ENCODE results near the gene ACAP1.

Gene ACAP1

DNA sequence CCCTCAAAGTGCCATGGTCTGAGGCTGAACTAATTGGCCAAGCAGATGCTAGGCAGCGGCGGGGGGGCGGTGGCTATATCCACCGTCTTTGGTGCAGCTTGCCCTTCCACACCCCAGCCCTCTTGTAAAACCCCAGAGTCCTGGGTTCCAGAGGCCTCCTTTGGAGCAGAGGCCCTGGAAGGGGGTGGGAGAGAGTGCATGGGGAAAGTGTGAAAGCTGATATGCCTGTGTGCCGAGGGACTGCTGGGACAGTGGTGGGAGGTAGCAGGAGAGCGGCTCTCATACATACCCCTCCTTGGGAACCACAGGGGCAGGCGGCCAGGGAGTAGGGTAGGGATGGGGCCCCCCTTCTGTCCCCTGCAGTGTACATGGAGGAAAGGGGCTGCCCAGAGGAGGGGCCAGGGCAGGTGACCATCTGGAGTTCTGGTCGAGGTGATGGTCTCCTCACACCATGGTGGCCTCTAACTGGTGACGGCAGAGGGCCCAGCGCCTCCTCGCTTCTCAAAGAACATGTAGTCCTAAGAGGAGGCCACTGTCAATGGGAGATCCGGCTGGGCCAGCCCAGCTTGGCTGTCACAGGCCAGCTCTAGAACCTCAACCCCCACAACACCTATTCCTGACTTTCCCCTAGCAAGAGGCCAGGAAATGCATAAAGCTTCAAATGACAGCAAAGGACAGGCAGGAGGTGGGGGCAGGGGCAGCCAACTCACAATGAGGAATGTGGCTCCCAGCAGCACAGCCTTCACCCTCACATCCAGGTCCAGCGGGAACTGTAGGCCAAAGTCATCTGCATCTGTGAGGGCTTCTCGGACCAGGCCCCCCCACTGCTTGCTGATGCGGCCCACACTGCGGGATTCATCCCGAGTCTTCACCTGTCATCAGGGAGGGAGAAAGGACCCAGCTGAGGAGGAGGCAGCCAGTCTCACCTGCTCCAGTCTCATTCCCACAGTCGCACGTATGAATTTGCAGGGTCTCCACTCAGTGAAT lies 53.9 kb downstream of the ACAP1 start:
- DNase-seq: no peak
- TF ChIP-seq GATA1 (IDR thresholded peaks at IDR 0.05; ENCODE audit: low read depth, low read length): no peak
- TF ChIP-seq POLR2A (IDR thresholded peaks at IDR 0.05; ENCODE audit: low read length): no peak

GRCh38 chr17:7391307-7391706 lies 55.0 kb downstream of the ACAP1 start:
- no peak for DNase-seq
- TF ChIP-seq GATA1 (IDR thresholded peaks at IDR 0.05; ENCODE audit: low read depth, low read length) (no peak), POLR2A (IDR thresholded peaks at IDR 0.05; ENCODE audit: low read length) (no peak)

DNA sequence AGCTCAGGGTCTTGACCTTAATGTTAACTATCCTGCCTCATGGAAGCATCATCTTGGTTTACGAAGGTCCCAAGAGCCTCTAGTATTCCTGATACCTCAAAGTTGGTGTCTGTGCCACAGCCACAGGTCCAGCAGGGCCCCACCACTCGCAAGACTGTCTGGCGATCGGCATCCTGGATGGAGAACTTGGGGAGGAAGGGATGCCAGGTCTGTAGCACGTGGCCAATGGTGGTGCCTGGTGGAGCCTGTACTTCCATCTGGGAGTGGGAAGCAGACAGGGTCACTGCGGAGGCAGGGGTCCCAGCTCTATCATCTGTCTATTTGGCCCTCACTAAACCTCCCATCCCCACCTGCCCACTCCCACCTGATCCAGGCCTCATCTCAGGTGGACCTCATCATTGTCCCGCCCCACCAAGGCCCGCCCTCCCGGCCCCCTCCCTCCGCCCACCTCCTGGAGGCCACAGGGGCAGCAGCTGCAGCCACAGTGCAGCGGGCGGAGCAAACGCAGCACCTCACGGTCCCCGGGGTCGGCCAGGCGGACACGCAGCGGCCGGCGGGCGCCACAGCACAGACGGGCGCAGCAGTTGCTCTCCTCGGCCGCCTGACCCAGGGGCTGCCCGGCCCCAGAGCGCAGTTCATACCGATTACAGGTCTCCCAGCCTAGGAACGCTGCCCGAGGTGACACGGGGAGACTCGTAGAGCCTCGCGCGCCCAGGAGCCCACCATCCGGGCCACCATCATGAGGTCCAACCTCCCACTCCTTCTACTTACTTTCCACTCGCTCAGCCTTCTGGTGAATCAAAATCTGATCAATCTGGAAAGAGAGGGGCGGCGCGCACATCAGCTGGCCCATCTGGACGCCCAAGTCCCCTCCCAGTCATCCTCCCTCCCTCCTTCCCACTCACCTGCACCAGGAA lies 56.6 kb downstream of the ACAP1 start:
- DNase-seq: no peak
- TF ChIP-seq GATA1 (IDR thresholded peaks at IDR 0.05; ENCODE audit: low read depth, low read length) (no peak), POLR2A (IDR thresholded peaks at IDR 0.05; ENCODE audit: low read length) (no peak)

GRCh38 chr17:7393613-7394451 lies 57.5 kb downstream of the ACAP1 start:
- DNase-seq: peak in 1 of 2 experiments; percentile 64
- TF ChIP-seq POLR2A (IDR thresholded peaks at IDR 0.05; ENCODE audit: low read length) (no peak), GATA1 (IDR thresholded peaks at IDR 0.05; ENCODE audit: low read depth, low read length) (no peak)

DNA sequence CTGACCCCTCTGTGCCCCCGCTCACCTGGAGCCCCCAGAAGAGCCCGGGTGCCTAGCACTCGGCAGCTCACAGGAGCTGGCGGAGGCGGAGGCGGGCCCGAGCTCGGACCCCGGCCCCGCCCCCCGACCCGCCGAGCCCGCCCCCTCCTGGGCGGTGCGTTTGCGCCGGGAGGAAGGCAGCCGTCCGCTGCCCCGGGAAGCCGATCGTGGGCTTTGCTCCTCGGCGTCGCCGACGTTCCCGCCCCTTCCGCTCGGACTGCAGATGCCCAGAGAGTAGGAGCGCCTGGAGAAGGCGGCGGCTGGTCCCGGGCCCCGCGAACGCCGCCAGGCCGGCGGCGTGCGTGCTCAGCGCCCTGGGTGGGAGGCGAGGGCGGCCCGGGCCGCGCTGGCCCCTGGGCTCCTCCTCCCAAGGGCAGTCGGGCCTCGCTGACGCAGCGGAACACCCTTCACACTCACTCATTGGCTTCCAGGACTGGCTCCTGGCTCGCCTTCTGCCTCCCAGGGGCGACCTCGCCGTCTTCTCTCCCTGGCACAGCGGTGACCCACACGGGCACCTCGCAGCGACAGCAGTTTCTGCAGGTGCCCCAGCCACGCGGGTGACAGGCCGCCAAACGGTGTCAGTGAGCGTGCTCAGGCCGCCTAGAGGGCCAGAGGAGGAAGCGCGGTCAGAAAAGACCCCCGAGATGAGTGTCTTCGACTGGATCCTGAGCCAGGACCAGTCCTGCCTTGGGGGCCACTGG lies 58.3 kb downstream of the ACAP1 start, which contains the start of gene PLSCR3:
PLSCR3 (minus strand) TSS at position 74 of the 740 bp plus-strand sequence. CDS start 415 bp downstream, outside the sequence.
- no peak for TF ChIP-seq GATA1 (IDR thresholded peaks at IDR 0.05; ENCODE audit: low read depth, low read length)
- TF ChIP-seq POLR2A (IDR thresholded peaks at IDR 0.05; ENCODE audit: low read length): peak; percentile 88
- peak; percentile 83 to 90 for DNase-seq

- no peak for DNase-seq
- TF ChIP-seq POLR2A (IDR thresholded peaks at IDR 0.05; ENCODE audit: low read length) (no peak), GATA1 (IDR thresholded peaks at IDR 0.05; ENCODE audit: low read depth, low read length) (no peak)
These were observed 59.8 kb downstream of the ACAP1 start for GRCh38 chr17:7396147-7396546.

DNA sequence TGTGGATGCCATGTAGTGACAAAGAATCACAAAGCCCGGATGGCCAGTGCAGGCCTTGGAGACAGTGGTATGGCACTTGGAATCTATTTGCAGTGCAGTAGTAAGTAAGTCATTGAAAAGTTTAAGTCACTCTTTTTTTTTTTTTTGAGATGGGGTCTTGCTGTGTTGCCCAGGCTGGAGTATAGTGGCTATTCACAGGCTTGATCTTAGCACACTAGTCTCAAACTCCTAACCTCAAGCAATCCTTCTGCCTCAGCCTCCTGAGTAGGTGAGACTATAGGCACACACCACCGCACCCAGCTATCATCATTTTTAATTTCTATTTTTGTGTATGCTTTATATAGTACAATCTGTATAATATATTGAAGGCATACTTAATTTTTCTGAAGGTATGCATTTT lies 62.3 kb downstream of the ACAP1 start:
- no peak for DNase-seq
- TF ChIP-seq POLR2A (IDR thresholded peaks at IDR 0.05; ENCODE audit: low read length) (no peak), GATA1 (IDR thresholded peaks at IDR 0.05; ENCODE audit: low read depth, low read length) (no peak)

Measured in erythroblast (primary cell).